ENCODE measurements around the gene FAM50A.

FAM50A gene

GRCh38 chrX:154437971-154438893, 5.7 kb upstream of the FAM50A start:
- H2AFZ ChIP-seq (ENCODE audit: low read depth, low read length, severe bottlenecking) = no peak overlapping the region
- peak overlapping the region; percentile 72 for H3K9ac ChIP-seq (ENCODE audit: low read length)
- no peaks in the 10 kb centered on the region for H3K27me3 ChIP-seq (ENCODE audit: low read length)

DNA sequence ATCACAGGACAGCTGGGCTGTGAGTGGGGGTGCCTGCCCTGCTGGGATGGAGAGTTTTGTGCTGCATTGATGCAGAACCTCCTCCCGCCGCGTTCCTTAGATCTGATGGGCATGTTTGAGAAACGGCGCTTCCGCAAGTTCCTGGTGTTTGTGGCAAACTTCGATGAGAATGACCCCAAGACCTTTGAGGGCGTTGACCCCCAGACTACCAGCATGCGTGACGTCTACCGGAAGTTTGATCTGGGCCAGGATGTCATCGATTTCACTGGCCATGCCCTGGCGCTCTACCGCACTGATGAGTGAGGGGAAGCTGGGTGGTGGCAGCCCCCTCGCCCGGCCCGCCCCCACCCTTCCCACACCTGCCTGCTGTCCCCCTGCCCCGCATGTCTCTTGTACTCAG, 4.1 kb upstream of the FAM50A start:
- TF ChIP-seq EZH2phosphoT487 (conservative IDR thresholded peaks at IDR 0.05; ENCODE audit: low read length) (no peak), CTCF (IDR thresholded peaks at IDR 0.05; ENCODE audit: insufficient read depth, low read length, poor library complexity, severe bottlenecking) (no peak)
- H3K9me2 ChIP-seq (replicated peaks; ENCODE audit: insufficient read depth, low read length) = no peaks in the 10 kb centered on the region
- H3K36me3 ChIP-seq (ENCODE audit: low read length) = no peaks in the 10 kb centered on the region
- H4K20me1 ChIP-seq (ENCODE audit: low read depth, low read length) = no peaks in the 10 kb centered on the region
- no peak overlapping the region for H3K27ac ChIP-seq (ENCODE audit: low read depth, low read length)
- H3F3A ChIP-seq (ENCODE audit: insufficient read depth) = peaks cover 10% of the 10 kb centered on the region; the same call in 1 of the 2 replicates
- no peak overlapping the region for H3K4me2 ChIP-seq (ENCODE audit: low read depth, low read length, poor library complexity, severe bottlenecking)
- H3K27me3 ChIP-seq (ENCODE audit: low read length) = no peaks in the 10 kb centered on the region
- no peak overlapping the region for H3K9ac ChIP-seq (ENCODE audit: low read length)
- peaks cover 15% of the 10 kb centered on the region for H3K79me2 ChIP-seq (ENCODE audit: insufficient read depth, low read length)
- H2AFZ ChIP-seq (ENCODE audit: low read depth, low read length, severe bottlenecking) = no peak overlapping the region
- no peaks in the 10 kb centered on the region for H3K9me3 ChIP-seq (ENCODE audit: insufficient read depth, low read length)
- H3K4me3 ChIP-seq (ENCODE audit: insufficient read depth, low read length, poor library complexity, severe bottlenecking) = no peak overlapping the region

More at GRCh38 chrX:154437971-154438893, 5.7 kb upstream of the FAM50A start:
- peak overlapping the region; percentile 67 for H3K4me2 ChIP-seq (ENCODE audit: low read depth, low read length, poor library complexity, severe bottlenecking)
- H3K27ac ChIP-seq (ENCODE audit: low read depth, low read length) = 0 out of 2 replicates have a peak overlapping the region, but pooled peaks have one; percentile 9
- no peaks in the 10 kb centered on the region for H3K36me3 ChIP-seq (ENCODE audit: low read length)
- peak overlapping the region; percentile 67 for H3K4me3 ChIP-seq (ENCODE audit: insufficient read depth, low read length, poor library complexity, severe bottlenecking)
- H3K9me2 ChIP-seq (replicated peaks; ENCODE audit: insufficient read depth, low read length) = no peaks in the 10 kb centered on the region
- peaks cover 15% of the 10 kb centered on the region for H3K79me2 ChIP-seq (ENCODE audit: insufficient read depth, low read length)
- no peaks in the 10 kb centered on the region for H4K20me1 ChIP-seq (ENCODE audit: low read depth, low read length)
- H3K9me3 ChIP-seq (ENCODE audit: insufficient read depth, low read length) = no peaks in the 10 kb centered on the region
- TF ChIP-seq CTCF (IDR thresholded peaks at IDR 0.05; ENCODE audit: insufficient read depth, low read length, poor library complexity, severe bottlenecking) (no peak), EZH2phosphoT487 (conservative IDR thresholded peaks at IDR 0.05; ENCODE audit: low read length) (no peak)
- H3F3A ChIP-seq (ENCODE audit: insufficient read depth) = peaks cover 7% of the 10 kb centered on the region; the same call in 1 of the 2 replicates

DNA sequence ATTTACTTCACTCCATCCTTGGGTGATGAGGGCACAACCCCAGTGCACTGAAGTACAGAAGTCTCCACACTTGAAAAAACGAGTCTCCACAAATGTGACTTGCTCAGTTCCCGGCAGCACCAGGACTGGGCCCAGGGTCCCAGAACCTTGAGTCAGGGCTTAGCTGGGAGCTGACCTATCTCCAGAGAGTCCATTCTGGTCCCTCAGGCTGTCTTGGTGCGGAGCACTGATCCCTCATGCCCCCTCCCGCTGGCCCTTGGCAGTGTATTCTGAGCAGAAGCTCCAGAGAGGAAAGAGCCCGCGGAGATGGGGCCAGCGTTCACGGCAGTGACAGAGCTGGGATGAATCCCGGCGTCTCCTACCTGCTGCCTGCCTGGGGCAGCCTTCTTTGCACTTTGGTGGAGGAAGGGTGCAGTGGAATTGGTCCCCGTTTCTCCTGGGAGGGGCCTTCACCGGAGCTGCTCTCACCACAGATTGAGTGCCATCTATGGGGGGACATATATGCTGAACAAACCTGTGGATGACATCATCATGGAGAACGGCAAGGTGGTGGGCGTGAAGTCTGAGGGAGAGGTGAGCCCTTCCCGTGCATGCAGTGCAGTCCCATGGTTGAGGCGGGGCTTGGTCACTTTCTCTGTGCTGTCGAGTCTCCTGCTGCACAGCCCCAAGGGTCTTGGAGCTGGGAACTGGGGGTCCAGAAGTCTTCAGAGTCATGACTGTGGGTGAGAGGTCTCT, 3.2 kb upstream of the FAM50A start:
- peaks cover 10% of the 10 kb centered on the region; the same call in 1 of the 2 replicates for H3F3A ChIP-seq (ENCODE audit: insufficient read depth)
- no peaks in the 10 kb centered on the region for H4K20me1 ChIP-seq (ENCODE audit: low read depth, low read length)
- H3K4me3 ChIP-seq (ENCODE audit: insufficient read depth, low read length, poor library complexity, severe bottlenecking) = no peak overlapping the region
- no peak overlapping the region for H3K9ac ChIP-seq (ENCODE audit: low read length)
- TF ChIP-seq EZH2phosphoT487 (conservative IDR thresholded peaks at IDR 0.05; ENCODE audit: low read length) (no peak), CTCF (IDR thresholded peaks at IDR 0.05; ENCODE audit: insufficient read depth, low read length, poor library complexity, severe bottlenecking) (no peak)
- no peak overlapping the region for H3K4me2 ChIP-seq (ENCODE audit: low read depth, low read length, poor library complexity, severe bottlenecking)
- peaks cover 15% of the 10 kb centered on the region for H3K79me2 ChIP-seq (ENCODE audit: insufficient read depth, low read length)
- H3K36me3 ChIP-seq (ENCODE audit: low read length) = no peaks in the 10 kb centered on the region
- H3K9me3 ChIP-seq (ENCODE audit: insufficient read depth, low read length) = no peaks in the 10 kb centered on the region
- no peaks in the 10 kb centered on the region for H3K27me3 ChIP-seq (ENCODE audit: low read length)
- H3K9me2 ChIP-seq (replicated peaks; ENCODE audit: insufficient read depth, low read length) = no peaks in the 10 kb centered on the region
- no peak overlapping the region for H2AFZ ChIP-seq (ENCODE audit: low read depth, low read length, severe bottlenecking)
- no peak overlapping the region for H3K27ac ChIP-seq (ENCODE audit: low read depth, low read length)
